Suprapubic skin (tissue), 4 donors: Measurements from ENCODE around the gene ECE2. TPM values are rescaled to one million over a fixed set of nuclear protein-coding genes. Genes with fewer than 3 reads are reported as not detected.

ENCODE experiments used
- DNase-seq, 2 donors: peaks; one replicate each; pipeline ENCODE4 v3.0.0-alpha.2; 2019; ENCODE audit warnings: low spot score in 2 of 2
- H3K27ac ChIP-seq: fragments of 200-600 bp; sonication (generic); one replicate; pipeline ENCODE4 v1.5.1; 2019
- H3K27me3 ChIP-seq: fragments of 200-600 bp; sonication (generic); one replicate; pipeline ENCODE4 v1.5.1; 2019
- H3K36me3 ChIP-seq: fragments of 200-600 bp; sonication (generic); one replicate; pipeline ENCODE4 v1.5.1; 2019
- H3K4me1 ChIP-seq: fragments of 200-600 bp; sonication (generic); one replicate; pipeline ENCODE4 v1.5.1; 2019
- H3K4me3 ChIP-seq: fragments of 200-600 bp; sonication (generic); one replicate; pipeline ENCODE4 v1.5.1; 2019; ENCODE audit warnings: mild to moderate bottlenecking
- H3K9me3 ChIP-seq: fragments of 200-600 bp; sonication (generic); one replicate; pipeline ENCODE4 v1.5.1; 2019
- CTCF ChIP-seq, 2 donors: fragments of 200-600 bp in 1 of 2; fragments of 450-650 bp in 1 of 2; sonication (generic) in 1 of 2; IDR thresholded peaks; one replicate each; pipeline ENCODE4 v1.5.1; 2016 to 2019; ENCODE audit warnings: antibody characterized with exemption in 2 of 2, mild to moderate bottlenecking in 1 of 2, moderate library complexity in 1 of 2
- EP300 ChIP-seq: sonication (generic); formaldehyde crosslinking; IDR thresholded peaks from one replicate; pipeline ENCODE4 v1.6.1; 2017; ENCODE audit warnings: antibody characterized with exemption
- POLR2A ChIP-seq, 2 donors: fragments of 450-650 bp; IDR thresholded peaks; one replicate each; pipeline ENCODE4 v1.6.1; 2017; ENCODE audit warnings: antibody characterized with exemption in 2 of 2, mild to moderate bottlenecking in 2 of 2, moderate library complexity in 2 of 2
- POLR2AphosphoS5 ChIP-seq, 3 donors: sonication (generic); formaldehyde crosslinking; IDR thresholded peaks; one replicate each; pipeline ENCODE4 v1.6.1; 2017; ENCODE audit warnings: antibody characterized with exemption in 3 of 3
- WGBS: methylation state at CpG from one replicate; pipeline ENCODE4 v1.1.5; 2018; 5-methylcytosine and 5-hydroxymethylcytosine counted together
- total RNA-seq, 4 donors: library from RNA; depleted of rRNA; stranded (reverse); fragments of >200 nt; gene quantifications; one replicate each; pipeline ENCODE4 v1.1.0, GENCODE V29; 2016

The ECE2 gene
- total RNA-seq, 4 donors from 2014 or later = not detected

- H3K27me3 ChIP-seq = peaks cover 8% of the 10 kb centered on the region
- H3K36me3 ChIP-seq = no peaks in the 10 kb centered on the region
- no peak for DNase-seq
- WGBS = 86% methylated on average over 4 of the region's 4 CpGs
- no peaks in the 10 kb centered on the region for H3K4me1 ChIP-seq
- H3K4me3 ChIP-seq = no peak overlapping the region
- TF ChIP-seq CTCF (IDR thresholded peaks at IDR 0.05) = no peak
- TF ChIP-seq EP300 = no peak
- TF ChIP-seq POLR2AphosphoS5 (IDR thresholded peaks at IDR 0.05) = no peak
- TF ChIP-seq POLR2A (IDR thresholded peaks at IDR 0.05) = no peak
- no peak overlapping the region for H3K27ac ChIP-seq
- no peaks in the 10 kb centered on the region for H3K9me3 ChIP-seq
These were observed 7.1 kb downstream of the ECE2 start for GRCh38 chr3:184282941-184283340.

GRCh38 chr3:184283681-184284080 is 7.9 kb downstream of the ECE2 start:
- DNase-seq = no peak
- H3K27me3 ChIP-seq = peaks cover 8% of the 10 kb centered on the region
- no peak overlapping the region for H3K27ac ChIP-seq
- H3K36me3 ChIP-seq = no peaks in the 10 kb centered on the region
- H3K9me3 ChIP-seq = no peaks in the 10 kb centered on the region
- no peak for TF ChIP-seq POLR2A (IDR thresholded peaks at IDR 0.05)
- H3K4me3 ChIP-seq = no peak overlapping the region
- no peaks in the 10 kb centered on the region for H3K4me1 ChIP-seq
- WGBS = 89% methylated on average over 8 of the region's 8 CpGs

- WGBS = 25% methylated on average over 4 of the region's 4 CpGs
- no peak overlapping the region for H3K4me3 ChIP-seq
These were observed 8.9 kb downstream of the ECE2 start for GRCh38 chr3:184284696-184285095.

GRCh38 chr3:184289426-184289938 is 13.7 kb downstream of the ECE2 start:
- Histone ChIP-seq H3K36me3 (no peaks in the 10 kb centered on the region), H3K9me3 (no peaks in the 10 kb centered on the region), H3K27ac (no peak overlapping the region), H3K4me3 (no peak overlapping the region), H3K4me1 (no peaks in the 10 kb centered on the region), H3K27me3 (peaks cover 19% of the 10 kb centered on the region)
- WGBS = 14% methylated on average over 8 of the region's 10 CpGs
- TF ChIP-seq POLR2A (IDR thresholded peaks at IDR 0.05) (no peak), CTCF (IDR thresholded peaks at IDR 0.05) (peak; percentile 32 to 50), POLR2AphosphoS5 (IDR thresholded peaks at IDR 0.05) (no peak)
- DNase-seq = no peak

More at GRCh38 chr3:184284696-184285095, 8.9 kb downstream of the ECE2 start:
- H3K27ac ChIP-seq = no peak overlapping the region
- H3K27me3 ChIP-seq = peaks cover 14% of the 10 kb centered on the region
- no peak for DNase-seq
- H3K36me3 ChIP-seq = no peaks in the 10 kb centered on the region
- TF ChIP-seq CTCF (IDR thresholded peaks at IDR 0.05) (no peak), EP300 (no peak), POLR2AphosphoS5 (IDR thresholded peaks at IDR 0.05) (no peak), POLR2A (IDR thresholded peaks at IDR 0.05) (no peak)
- H3K9me3 ChIP-seq = no peaks in the 10 kb centered on the region
- H3K4me1 ChIP-seq = no peaks in the 10 kb centered on the region

GRCh38 chr3:184290331-184290730 is 14.5 kb downstream of the ECE2 start:
- TF ChIP-seq POLR2A (IDR thresholded peaks at IDR 0.05) (no peak), CTCF (IDR thresholded peaks at IDR 0.05) (no peak), POLR2AphosphoS5 (IDR thresholded peaks at IDR 0.05) (no peak), EP300 (no peak)
- DNase-seq = no peak
- no peaks in the 10 kb centered on the region for H3K36me3 ChIP-seq
- no peaks in the 10 kb centered on the region for H3K4me1 ChIP-seq
- H3K27ac ChIP-seq = no peak overlapping the region
- no peaks in the 10 kb centered on the region for H3K9me3 ChIP-seq
- peaks cover 19% of the 10 kb centered on the region for H3K27me3 ChIP-seq
- 90% methylated on average over 10 of the region's 10 CpGs for WGBS
- H3K4me3 ChIP-seq = no peak overlapping the region
